BE2C (cell line): Measurements from ENCODE around the gene CSGALNACT2.
A peak's percentile ranks its signal among the peaks of the same experiment; 100 is the strongest.

Source experiments
- DNase-seq: peaks from one replicate; pipeline ENCODE4 v3.0.0-alpha.2; 2020
- H3K27me3 ChIP-seq: fragments of 250-450 bp; sonication (Bioruptor Pico); 2 replicates; pipeline ENCODE4 v1.5.1; 2020; ENCODE audit warnings: mild to moderate bottlenecking
- H3K36me3 ChIP-seq: fragments of 250-450 bp; sonication (Bioruptor Pico); 2 replicates; pipeline ENCODE4 v1.5.1; 2020; ENCODE audit warnings: mild to moderate bottlenecking
- H3K4me1 ChIP-seq: fragments of 250-450 bp; sonication (Bioruptor Pico); 2 replicates; pipeline ENCODE4 v1.5.1; 2020
- H3K4me3 ChIP-seq: 2 replicates; pipeline ENCODE4 v1.5.1; 2011; ENCODE audit warnings: low read depth, low read length
- H3K9me3 ChIP-seq: fragments of 250-450 bp; sonication (Bioruptor Pico); 2 replicates; pipeline ENCODE4 v1.5.1; 2020
- CTCF ChIP-seq: IDR thresholded peaks from 2 replicates; pipeline ENCODE4 v1.5.1; 2012; ENCODE audit warnings: mild to moderate bottlenecking, low read depth, low read length

Gene CSGALNACT2

GRCh38 chr10:43134126-43134905 lies 3.9 kb upstream of the CSGALNACT2 start:
- H3K36me3 ChIP-seq, result peaks cover 11% of the 10 kb centered on the region
- H3K9me3 ChIP-seq, result no peaks in the 10 kb centered on the region
- H3K27me3 ChIP-seq, result no peaks in the 10 kb centered on the region; the same call in 1 of the 2 replicates
- H3K4me1 ChIP-seq, result no peaks in the 10 kb centered on the region; the same call in 1 of the 2 replicates
- TF ChIP-seq CTCF, result no peak
- no peak for DNase-seq
- H3K4me3 ChIP-seq, result no peak overlapping the region

- TF ChIP-seq CTCF, result no peak
- H3K36me3 ChIP-seq, result peaks cover 4% of the 10 kb centered on the region; the same call in 1 of the 2 replicates
- no peaks in the 10 kb centered on the region; the same call in 1 of the 2 replicates for H3K27me3 ChIP-seq
- no peak overlapping the region for H3K4me3 ChIP-seq
- no peaks in the 10 kb centered on the region; the same call in 1 of the 2 replicates for H3K4me1 ChIP-seq
- H3K9me3 ChIP-seq, result no peaks in the 10 kb centered on the region
- no peak for DNase-seq
Observed at GRCh38 chr10:43135064-43135463, 3.2 kb upstream of the CSGALNACT2 start.

- H3K9me3 ChIP-seq, result no peaks in the 10 kb centered on the region
- H3K4me3 ChIP-seq, result no peak overlapping the region
- DNase-seq, result no peak
- TF ChIP-seq CTCF, result no peak
- no peaks in the 10 kb centered on the region; the same call in 1 of the 2 replicates for H3K27me3 ChIP-seq
- peaks cover 3% of the 10 kb centered on the region; the same call in 1 of the 2 replicates for H3K36me3 ChIP-seq
- no peaks in the 10 kb centered on the region; the same call in 1 of the 2 replicates for H3K4me1 ChIP-seq
Observed at GRCh38 chr10:43135656-43136055, 2.6 kb upstream of the CSGALNACT2 start.

GRCh38 chr10:43136432-43136831 lies 1.8 kb upstream of the CSGALNACT2 start:
- no peak for TF ChIP-seq CTCF
- Histone ChIP-seq H3K27me3 (no peaks in the 10 kb centered on the region; the same call in 1 of the 2 replicates), H3K9me3 (no peaks in the 10 kb centered on the region), H3K4me1 (no peaks in the 10 kb centered on the region; the same call in 1 of the 2 replicates), H3K36me3 (no peaks in the 10 kb centered on the region; the same call in 1 of the 2 replicates), H3K4me3 (no peak overlapping the region)
- no peak for DNase-seq

GRCh38 chr10:43136995-43137716 lies 1.1 kb upstream of the CSGALNACT2 start:
- Histone ChIP-seq H3K36me3 (no peaks in the 10 kb centered on the region), H3K4me1 (no peaks in the 10 kb centered on the region; the same call in 1 of the 2 replicates), H3K9me3 (no peaks in the 10 kb centered on the region), H3K4me3 (peak overlapping the region; percentile 88), H3K27me3 (no peaks in the 10 kb centered on the region; the same call in 1 of the 2 replicates)
- TF ChIP-seq CTCF, result no peak
- DNase-seq, result no peak
